Measurements from ENCODE around the gene IGFBP1. TPM values are rescaled to one million over a fixed set of nuclear protein-coding genes. Genes with fewer than 3 reads are reported as not detected.

Gene IGFBP1
- total and polyA plus RNA-seq, 2 of the 13 experiments (the other 11 are each of a cell fraction or from before 2014, with no cell fraction given) = 5.4 to 885 TPM

- TF ChIP-seq ZBTB46 (CRISPR knock-in tag; IDR thresholded peaks at IDR 0.05; ENCODE audit: borderline replicate concordance) (no peak), CHD2 (IDR thresholded peaks at IDR 0.05; ENCODE audit: low read depth, low read length) (peak; percentile 50; the same call in 1 of the 2 replicates), PCBP2 (optimal IDR thresholded peaks at IDR 0.05; ENCODE audit: low read depth, low read length, poor library complexity, severe bottlenecking) (no peak), SALL1 (CRISPR knock-in tag; IDR thresholded peaks at IDR 0.05) (peak; percentile 89), NPAS2 (CRISPR knock-in tag; IDR thresholded peaks at IDR 0.05; ENCODE audit: borderline replicate concordance) (0 out of 2 replicates have a peak, but pooled peaks have one; percentile 85), RORA (CRISPR knock-in tag; IDR thresholded peaks at IDR 0.05) (no peak), TP53 (CRISPR knock-in tag; conservative IDR thresholded peaks at IDR 0.05) (no peak), REST (IDR thresholded peaks at IDR 0.05; ENCODE audit: borderline replicate concordance in 1 of 2, low read depth in 1 of 2, low read length in 2 of 2) (no peak), TFDP2 (CRISPR knock-in tag; IDR thresholded peaks at IDR 0.05) (no peak), ZBTB21 (CRISPR knock-in tag; IDR thresholded peaks at IDR 0.05) (no peak), SRSF1 (optimal IDR thresholded peaks at IDR 0.05; ENCODE audit: low read depth, low read length) (no peak), ELF1 (CRISPR knock-in tag; IDR thresholded peaks at IDR 0.05) (peak; percentile 41; the same call in 1 of the 2 replicates), SRSF9 (IDR thresholded peaks at IDR 0.05; ENCODE audit: borderline replicate concordance, insufficient read depth, low read depth, low read length, poor library complexity, severe bottlenecking) (no peak), PRDM4 (CRISPR knock-in tag; IDR thresholded peaks at IDR 0.05; ENCODE audit: borderline replicate concordance) (no peak), ZNF335 (CRISPR knock-in tag; IDR thresholded peaks at IDR 0.05) (no peak), ZNF792 (CRISPR knock-in tag; IDR thresholded peaks at IDR 0.05) (no peak; the same call in 1 of the 2 replicates), HOXA5 (CRISPR knock-in tag; IDR thresholded peaks at IDR 0.05) (no peak), MIXL1 (CRISPR knock-in tag; IDR thresholded peaks at IDR 0.05) (peak; percentile 58; the same call in 1 of the 2 replicates), ZNF18 (CRISPR knock-in tag; IDR thresholded peaks at IDR 0.05; ENCODE audit: insufficient replicate concordance) (no peak)
These were observed 5.8 kb downstream of the IGFBP1 start (continued) for GRCh38 chr7:45893996-45894664.

All from HepG2 (cell line).